Astrocyte (in vitro differentiated cells and primary cell): Measurements from ENCODE around the gene IFNG-AS1. TPM values are rescaled to one million over a fixed set of nuclear protein-coding genes. Genes with fewer than 3 reads are reported as not detected.

Experiments used
- DNase-seq: peaks from one replicate; pipeline ENCODE4 v3.0.0-alpha.2; 2010; ENCODE audit warnings: low read depth
- FAIRE-seq: peaks from 2 replicates; lab custom pipeline; 2011; peaks lifted over from hg19 to GRCh38; lab: Jason Lieb, UNC
- H2AFZ ChIP-seq: 2 replicates; pipeline ENCODE4 v1.6.0; 2012; ENCODE audit warnings: low read depth, low read length, inconsistent platforms
- H3K27ac ChIP-seq: 2 replicates; pipeline ENCODE4 v1.5.1; 2011; ENCODE audit warnings: low read depth, low read length, inconsistent platforms
- H3K27me3 ChIP-seq: 2 replicates; pipeline ENCODE4 v1.6.0; 2011; ENCODE audit warnings: low read length, inconsistent platforms; ENCODE audit not compliant: insufficient read depth
- H3K36me3 ChIP-seq: 2 replicates; pipeline ENCODE4 v1.5.1; 2011; ENCODE audit warnings: low read length, inconsistent platforms; ENCODE audit not compliant: insufficient read depth
- H3K4me1 ChIP-seq: 2 replicates; pipeline ENCODE4 v1.5.1; 2011; ENCODE audit warnings: low read length, inconsistent platforms; ENCODE audit not compliant: insufficient read depth
- H3K4me2 ChIP-seq: 2 replicates; pipeline ENCODE4 v1.6.0; 2012; ENCODE audit warnings: low read length, inconsistent platforms
- H3K4me3 ChIP-seq: 2 replicates; pipeline ENCODE4 v1.5.1; 2011; ENCODE audit warnings: low read depth, mild to moderate bottlenecking, low read length, inconsistent platforms; ENCODE audit not compliant: insufficient read depth
- H3K79me2 ChIP-seq: 2 replicates; pipeline ENCODE4 v1.6.0; 2012; ENCODE audit warnings: mild to moderate bottlenecking, low read length, inconsistent platforms; ENCODE audit not compliant: insufficient read depth
- H3K9ac ChIP-seq: 2 replicates; pipeline ENCODE4 v1.6.0; 2012; ENCODE audit warnings: mild to moderate bottlenecking, low read length, inconsistent platforms
- H3K9me3 ChIP-seq: 2 replicates; pipeline ENCODE4 v1.5.1; 2012; ENCODE audit warnings: low read depth, mild to moderate bottlenecking, low read length, inconsistent platforms; ENCODE audit not compliant: insufficient read depth
- H4K20me1 ChIP-seq: 2 replicates; pipeline ENCODE4 v1.6.0; 2012; ENCODE audit warnings: low read length, inconsistent platforms; ENCODE audit not compliant: insufficient read depth
- H3K27ac Mint-ChIP-seq: one replicate; pipeline ENCODE4 v1.8.0; 2021; ENCODE audit warnings: mild to moderate bottlenecking, mixed read lengths; ENCODE audit not compliant: unreplicated experiment
- H3K27me3 Mint-ChIP-seq: one replicate; pipeline ENCODE4 v1.8.0; 2021; ENCODE audit warnings: low read depth, mixed read lengths; ENCODE audit not compliant: unreplicated experiment
- H3K36me3 Mint-ChIP-seq: one replicate; pipeline ENCODE4 v1.8.0; 2021; ENCODE audit warnings: low read depth, mixed read lengths; ENCODE audit not compliant: unreplicated experiment
- H3K4me1 Mint-ChIP-seq: one replicate; pipeline ENCODE4 v1.8.0; 2021; ENCODE audit warnings: low read depth, mixed read lengths; ENCODE audit not compliant: unreplicated experiment
- H3K4me3 Mint-ChIP-seq: one replicate; pipeline ENCODE4 v1.8.0; 2021; ENCODE audit warnings: mild to moderate bottlenecking, moderate library complexity, mixed read lengths; ENCODE audit not compliant: unreplicated experiment
- H3K9me3 Mint-ChIP-seq: one replicate; pipeline ENCODE4 v1.8.0; 2021; ENCODE audit warnings: mild to moderate bottlenecking, mixed read lengths; ENCODE audit not compliant: unreplicated experiment
- CTCF ChIP-seq: IDR thresholded peaks from 2 replicates; pipeline ENCODE4 v1.5.1; 2011; ENCODE audit warnings: low read depth, mild to moderate bottlenecking, inconsistent platforms, low read length, moderate library complexity; ENCODE audit not compliant: insufficient read depth
- EZH2 ChIP-seq: IDR thresholded peaks from 2 replicates; pipeline ENCODE4 v1.6.1; 2012; ENCODE audit warnings: mild to moderate bottlenecking, low read length, inconsistent platforms; ENCODE audit not compliant: insufficient read depth
- total RNA-seq: library from RNA; stranded (reverse); gene quantifications from 2 replicates; pipeline ENCODE4 v1.2.1, GENCODE V29; 2021

IFNG-AS1 gene
- total RNA-seq, 1 donor from 2014 or later, result not detected

GRCh38 chr12:68036642-68037041 lies 47.4 kb downstream of the IFNG-AS1 start:
- no peak for DNase-seq

GRCh38 chr12:68037616-68038255 lies 48.5 kb downstream of the IFNG-AS1 start:
- H3K36me3 ChIP-seq, result no peaks in the 10 kb centered on the region
- H3K79me2 ChIP-seq, result no peaks in the 10 kb centered on the region
- Mint-ChIP-seq H3K9me3 (no peaks in the 10 kb centered on the region), H3K27me3 (no peaks in the 10 kb centered on the region), H3K4me3 (no peak overlapping the region), H3K4me1 (peaks cover 16% of the 10 kb centered on the region), H3K27ac (no peak overlapping the region), H3K36me3 (no peaks in the 10 kb centered on the region)
- no peak overlapping the region for H3K4me3 ChIP-seq
- no peak overlapping the region for H3K4me2 ChIP-seq
- no peak overlapping the region for H3K9ac ChIP-seq
- no peak overlapping the region for H2AFZ ChIP-seq
- no peak overlapping the region for H3K27ac ChIP-seq
- no peaks in the 10 kb centered on the region for H3K9me3 ChIP-seq
- no peaks in the 10 kb centered on the region for H3K27me3 ChIP-seq
- TF ChIP-seq CTCF (no peak), EZH2 (no peak)
- no peaks in the 10 kb centered on the region for H4K20me1 ChIP-seq
- no peak for FAIRE-seq
- no peak for DNase-seq
- no peaks in the 10 kb centered on the region for H3K4me1 ChIP-seq

More at GRCh38 chr12:68036642-68037041, 47.4 kb downstream of the IFNG-AS1 start:
- Mint-ChIP-seq H3K36me3 (no peaks in the 10 kb centered on the region), H3K4me3 (no peak overlapping the region), H3K27me3 (no peaks in the 10 kb centered on the region), H3K27ac (no peak overlapping the region), H3K4me1 (peaks cover 8% of the 10 kb centered on the region), H3K9me3 (no peaks in the 10 kb centered on the region)
- Histone ChIP-seq H3K9me3 (no peaks in the 10 kb centered on the region), H3K27me3 (no peaks in the 10 kb centered on the region), H2AFZ (no peak overlapping the region), H3K27ac (no peak overlapping the region), H3K4me2 (no peak overlapping the region), H3K4me1 (no peaks in the 10 kb centered on the region), H3K36me3 (no peaks in the 10 kb centered on the region), H3K9ac (no peak overlapping the region), H3K79me2 (no peaks in the 10 kb centered on the region), H4K20me1 (no peaks in the 10 kb centered on the region), H3K4me3 (no peak overlapping the region)
- no peak for TF ChIP-seq CTCF
- FAIRE-seq, result no peak

GRCh38 chr12:68038650-68039049 lies 49.4 kb downstream of the IFNG-AS1 start:
- Mint-ChIP-seq H3K4me1 (peaks cover 16% of the 10 kb centered on the region), H3K36me3 (no peaks in the 10 kb centered on the region), H3K27me3 (no peaks in the 10 kb centered on the region), H3K4me3 (no peak overlapping the region), H3K9me3 (no peaks in the 10 kb centered on the region), H3K27ac (no peak overlapping the region)
- Histone ChIP-seq H3K4me3 (no peak overlapping the region), H3K4me2 (no peak overlapping the region), H3K36me3 (no peaks in the 10 kb centered on the region), H3K27me3 (no peaks in the 10 kb centered on the region), H3K79me2 (no peaks in the 10 kb centered on the region), H3K9me3 (no peaks in the 10 kb centered on the region), H3K27ac (no peak overlapping the region), H2AFZ (no peak overlapping the region), H4K20me1 (no peaks in the 10 kb centered on the region), H3K4me1 (no peaks in the 10 kb centered on the region), H3K9ac (no peak overlapping the region)
- DNase-seq (no peak), FAIRE-seq (no peak)
- no peak for TF ChIP-seq EZH2
- TF ChIP-seq CTCF, result no peak
